Heart left ventricle (tissue), 16 donors: ENCODE results near the gene RBMS3. TPM values are rescaled to one million over a fixed set of nuclear protein-coding genes. Genes with fewer than 3 reads are reported as not detected.

Experiments
- ATAC-seq, 4 donors: fragments of 200-7000 bp; cut with Tn5 transposase; one replicate each; pipeline ENCODE4 v1.9.1; 2020 to 2022; ENCODE audit warnings: moderate library complexity in 4 of 4, mild to moderate bottlenecking in 3 of 4, moderate number of reproducible peaks in 1 of 4
- DNase-seq, 5 donors: peaks; one replicate each; pipeline ENCODE4 v3.0.0-alpha.2; 2020
- H3K27ac ChIP-seq, 12 donors: fragments of 200-600 bp; sonication (generic) in 4 of 12; one replicate each; pipeline versions ENCODE4 v1.5.0 to v1.8.0; 2016 to 2022; ENCODE audit warnings: mild to moderate bottlenecking in 2 of 12
- H3K27me3 ChIP-seq, 9 donors: fragments of 200-600 bp; sonication (generic) in 2 of 9; one replicate each; pipeline versions ENCODE4 v1.5.1 to v1.8.0; 2016 to 2022; ENCODE audit warnings: mild to moderate bottlenecking in 3 of 9
- H3K36me3 ChIP-seq, 9 donors: fragments of 200-600 bp; sonication (generic) in 2 of 9; one replicate each; pipeline versions ENCODE4 v1.5.0 to v1.8.0; 2018 to 2022; ENCODE audit warnings: mild to moderate bottlenecking in 2 of 9
- H3K4me1 ChIP-seq, 12 donors: fragments of 200-600 bp; sonication (generic) in 4 of 12; one replicate each; pipeline versions ENCODE4 v1.5.0 to v1.8.0; 2016 to 2022; ENCODE audit warnings: mild to moderate bottlenecking in 3 of 12
- H3K4me3 ChIP-seq, 12 donors: fragments of 200-600 bp; sonication (generic) in 4 of 12; one replicate each; pipeline versions ENCODE4 v1.5.0 to v1.8.0; 2017 to 2022; ENCODE audit warnings: mild to moderate bottlenecking in 9 of 12, moderate library complexity in 4 of 12
- H3K9me3 ChIP-seq, 12 donors: fragments of 200-600 bp; sonication (generic) in 4 of 12; one replicate each; pipeline versions ENCODE4 v1.5.0 to v1.8.0; 2016 to 2022; ENCODE audit warnings: mild to moderate bottlenecking in 1 of 12
- CTCF ChIP-seq, 12 donors: fragments of 200-600 bp; sonication (generic) in 4 of 12; IDR thresholded peaks; one replicate each; pipeline versions ENCODE4 v1.5.0 to v1.8.0; 2018 to 2022; ENCODE audit warnings: antibody characterized with exemption in 12 of 12, mild to moderate bottlenecking in 5 of 12
- POLR2A ChIP-seq, 2 donors: fragments of 450-650 bp; IDR thresholded peaks; one replicate each; pipeline ENCODE4 v1.6.1; 2017; ENCODE audit warnings: antibody characterized with exemption in 2 of 2, mild to moderate bottlenecking in 2 of 2, moderate library complexity in 2 of 2
- WGBS, 4 donors: extraction: QIAGEN DNeasy Blood & Tissue Kit in 2 of 4; methylation state at CpG; one replicate each; pipeline versions ENCODE4 v1.1.5 to v1.1.7; 2013 to 2018; 5-methylcytosine and 5-hydroxymethylcytosine counted together
- intact Hi-C, 10 donors: fragments of 100-400 bp; cut with DNase I; formaldehyde crosslinking; loops; one replicate each; pipeline versions ENCODE4 v1.11.1 to v1.14.2; 2022
- polyA plus RNA-seq, 2 donors: library from polyadenylated mRNA; stranded (reverse); fragments of 200-250 nt; gene quantifications; one replicate each; pipeline ENCODE4 v1.2.3, GENCODE V29; 2013
- total RNA-seq, 9 donors: library from RNA; depleted of rRNA in 2 of 9; stranded (reverse); fragments of >200 nt in 2 of 9; fragmentation: NEBNext Ultra II Directional in 3 of 9; extraction: Animal tissue kit (Norgen Biotek cat#: 25700) in 3 of 9; gene quantifications; one replicate each; pipeline versions ENCODE4 v1.1.0 to v1.2.4, GENCODE V29; 2016 to 2023
- donor health status: ischemic (EF 13 %, LVEDD 7.1; RV severe dilation, severe dysfunction).
- donor health status: healthy with polysubstance abuse.
- donor health status: DM: no; HTN: yes; CAD: no.
- donor health status: DM: no; HTN: no; CAD: no.
- donor health status: ischemic (EF 25% LVEDD 6.9; RV normal size, moderate dysfunction).
- donor health status: ischemic (EF 25% LVEDD 5.7; RV mildly dilated, moderate dysfunction).
- donor health status: healthy.
- donor health status: DM: yes; HTN: yes; CAD: no.
- donor health status: ischemic (EF 35%, LVEDD 5.7; RV mildly dilated, moderate dysfunction).
- donor health status: nonischemic (EF 11% LVEDD 7.7; RV severe dilation, severe dysfunction).
- donor health status: DM: yes; HTN: yes; CAD: no.
- donor health status: PGD.
- donor health status: ischemic (EF 29% LVEDD 5.4; RV normal size, mild dysfunction).
- donor health status: nonischemic (EF 23%, LVEDD 6.1; RV moderate dilation, normal function).

The RBMS3 gene
- total and polyA plus RNA-seq, 11 donors = 4.8 to 35.6 (median 26.1) TPM

- Histone ChIP-seq H3K4me3 (no peak overlapping the region), H3K27me3 (no peaks in the 10 kb centered on the region), H3K36me3 (no peaks in the 10 kb centered on the region), H3K9me3 (peaks cover 0 to 6% (median 0%) of the 10 kb centered on the region in 12 donors), H3K27ac (peak overlapping the region in 1 of 12 donors; percentile 52), H3K4me1 (peaks cover 0 to 12% (median 0%) of the 10 kb centered on the region in 12 donors)
- 88 to 93% (median 91%) methylated on average over 3 of the region's 3 CpGs for WGBS, 4 donors
- ATAC-seq (no peak), DNase-seq (no peak)
- TF ChIP-seq CTCF (IDR thresholded peaks at IDR 0.05) (no peak), POLR2A (IDR thresholded peaks at IDR 0.05) (no peak)
- intact Hi-C loops = no loop called here
Observed at GRCh38 chr3:30004481-30004880, 723.6 kb downstream of the RBMS3 start.

GRCh38 chr3:30006111-30006510 is 725.2 kb downstream of the RBMS3 start:
- Histone ChIP-seq H3K27ac (no peak overlapping the region), H3K36me3 (no peaks in the 10 kb centered on the region), H3K27me3 (no peaks in the 10 kb centered on the region), H3K4me1 (peaks cover 0 to 12% (median 0%) of the 10 kb centered on the region in 12 donors), H3K9me3 (no peaks in the 10 kb centered on the region), H3K4me3 (no peak overlapping the region)
- 93 to 100% (median 96%) methylated on average over 1 of the region's 1 CpG for WGBS, 4 donors
- DNase-seq = no peak
- ATAC-seq = no peak
- TF ChIP-seq POLR2A (IDR thresholded peaks at IDR 0.05) (no peak), CTCF (IDR thresholded peaks at IDR 0.05) (no peak)
- intact Hi-C loops = no loop called here

- no peak for DNase-seq
Observed at GRCh38 chr3:30007668-30008067, 726.8 kb downstream of the RBMS3 start.

GRCh38 chr3:30011237-30011803 is 730.4 kb downstream of the RBMS3 start:
- H3K4me3 ChIP-seq = no peak overlapping the region
- H3K9me3 ChIP-seq = peaks cover 0 to 12% (median 0%) of the 10 kb centered on the region in 12 donors
- intact Hi-C loops = loop anchor here in 1 of 10 donors (5.0 to 10.0 kb wide), 2 partner anchors 733 to 1121 kb away; no protein-coding TSS in a partner anchor
- no peak for DNase-seq
- no peaks in the 10 kb centered on the region for H3K36me3 ChIP-seq
- H3K27ac ChIP-seq = no peak overlapping the region
- WGBS, 4 donors = 95 to 97% (median 97%) methylated on average over 4 of the region's 4 CpGs
- TF ChIP-seq POLR2A (IDR thresholded peaks at IDR 0.05) (no peak), CTCF (IDR thresholded peaks at IDR 0.05) (no peak)
- H3K27me3 ChIP-seq = no peaks in the 10 kb centered on the region
- ATAC-seq = no peak
- peaks cover 0 to 5% (median 0%) of the 10 kb centered on the region in 12 donors for H3K4me1 ChIP-seq

More at GRCh38 chr3:30007668-30008067, 726.8 kb downstream of the RBMS3 start:
- no peak overlapping the region for H3K4me3 ChIP-seq
- H3K27me3 ChIP-seq = no peaks in the 10 kb centered on the region
- TF ChIP-seq CTCF (IDR thresholded peaks at IDR 0.05) (no peak), POLR2A (IDR thresholded peaks at IDR 0.05) (no peak)
- 83 to 94% (median 91%) methylated on average over 1 of the region's 1 CpG for WGBS, 4 donors
- H3K27ac ChIP-seq = no peak overlapping the region
- peaks cover 0 to 12% (median 0%) of the 10 kb centered on the region in 12 donors for H3K4me1 ChIP-seq
- intact Hi-C loops = no loop called here
- H3K36me3 ChIP-seq = no peaks in the 10 kb centered on the region
- no peak for ATAC-seq
- H3K9me3 ChIP-seq = peaks cover 0 to 12% (median 0%) of the 10 kb centered on the region in 12 donors
